ENCODE data around the gene RGPD8.
A peak's percentile ranks its signal among the peaks of the same experiment; 100 is the strongest.
"Not testable (repeated sequence)": the region's sequence is repeated elsewhere in the genome, so short reads cannot be mapped to it uniquely, and the experiment has no call there.

The RGPD8 gene

GRCh38 chr2:112434890-112435715 lies 1.7 kb upstream of the RGPD8 start:
- DNase-seq, result not testable (repeated sequence)

DNA sequence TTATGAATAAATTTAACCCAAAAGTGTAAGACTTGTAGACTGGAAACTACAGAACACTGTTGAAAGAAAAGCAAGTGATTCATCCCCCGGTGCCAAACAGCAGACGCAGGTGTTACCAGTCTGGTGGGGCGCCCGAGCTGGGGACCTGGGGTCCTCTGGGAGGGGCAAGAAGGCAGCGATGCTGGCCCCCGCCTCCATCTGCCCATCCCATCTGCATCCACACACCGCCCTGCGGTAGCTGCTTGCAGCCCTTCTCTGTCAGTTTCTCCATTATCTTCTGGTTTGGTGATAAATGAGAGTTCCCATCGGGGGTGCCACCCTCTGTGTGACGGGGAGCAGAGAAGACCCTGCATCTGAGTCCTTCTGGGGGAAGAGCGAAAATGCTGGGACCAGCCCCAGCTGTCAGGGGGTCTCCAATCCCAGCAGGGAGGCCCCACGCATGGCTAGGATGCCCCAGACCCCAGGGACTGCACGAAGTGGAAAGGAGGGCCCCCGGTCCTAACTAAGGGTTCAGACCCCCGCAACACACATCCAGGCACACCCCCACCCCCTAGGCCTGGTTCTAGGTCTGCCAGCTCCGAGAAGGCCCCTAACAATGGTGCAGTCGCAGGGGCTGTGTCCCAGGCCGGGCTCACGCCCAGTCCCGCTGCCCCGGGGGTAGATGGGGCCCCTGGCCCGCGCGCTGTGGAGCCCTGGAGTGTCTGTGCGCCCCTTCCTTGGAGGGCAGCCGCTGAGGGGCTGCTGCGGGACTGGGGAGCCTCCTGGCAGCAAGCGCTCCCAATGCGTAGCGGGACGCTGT lies 686 bp upstream of the RGPD8 start:
- DNase-seq, result no peak

DNA sequence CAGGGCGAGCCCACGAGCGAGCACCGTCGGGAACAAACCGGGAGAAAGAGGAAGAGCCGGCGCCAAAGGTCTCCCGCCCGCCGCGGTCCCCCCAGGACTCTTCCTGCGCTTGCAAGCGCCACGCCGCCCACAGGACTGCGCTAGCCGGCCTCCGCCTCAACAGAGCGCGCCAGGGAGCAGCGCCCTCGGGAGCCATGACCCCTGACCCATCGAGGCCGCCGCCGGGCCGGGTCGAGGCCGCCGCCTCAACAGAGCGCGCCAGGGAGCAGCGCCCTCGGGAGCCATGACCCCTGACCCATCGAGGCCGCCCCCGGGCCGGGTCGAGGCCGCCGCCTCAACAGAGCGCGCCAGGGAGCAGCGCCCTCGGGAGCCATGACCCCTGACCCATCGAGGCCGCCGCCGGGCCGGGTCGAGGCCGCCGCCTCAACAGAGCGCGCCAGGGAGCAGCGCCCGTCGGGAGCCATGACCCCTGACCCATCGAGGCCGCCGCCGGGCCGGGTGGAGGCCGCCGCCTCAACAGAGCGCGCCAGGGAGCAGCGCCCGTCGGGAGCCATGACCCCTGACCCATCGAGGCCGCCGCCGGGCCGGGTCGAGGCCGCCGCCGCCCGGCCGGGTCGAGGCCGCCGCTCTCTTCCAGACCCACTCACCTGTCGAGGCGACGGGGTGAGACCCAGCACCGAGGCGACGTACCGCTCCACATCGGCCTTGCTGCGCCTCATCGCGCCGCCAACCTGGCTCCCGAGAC lies 538 bp downstream of the RGPD8 start:
- DNase-seq, result peak; percentile 22

DNA sequence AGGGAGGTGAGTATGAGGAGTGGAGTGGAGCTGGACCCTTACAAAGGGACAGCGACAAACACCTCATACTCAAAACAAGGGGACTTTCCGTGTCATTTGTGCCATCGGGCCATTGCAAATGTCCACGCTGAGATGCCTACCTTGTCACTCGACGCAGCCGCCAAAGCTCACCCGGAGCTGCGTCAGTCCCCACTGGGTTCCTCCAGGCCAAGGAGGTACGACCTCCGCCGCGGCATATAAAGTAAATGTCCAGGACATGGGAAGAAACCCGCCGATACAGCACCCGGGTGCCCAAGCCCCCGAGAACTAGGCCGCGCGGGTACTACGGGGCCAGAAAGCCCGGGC lies 1.1 kb downstream of the RGPD8 start:
- DNase-seq, result not testable (repeated sequence)

GRCh38 chr2:112431587-112432295 lies 1.7 kb downstream of the RGPD8 start:
- not testable (repeated sequence) for DNase-seq

DNA sequence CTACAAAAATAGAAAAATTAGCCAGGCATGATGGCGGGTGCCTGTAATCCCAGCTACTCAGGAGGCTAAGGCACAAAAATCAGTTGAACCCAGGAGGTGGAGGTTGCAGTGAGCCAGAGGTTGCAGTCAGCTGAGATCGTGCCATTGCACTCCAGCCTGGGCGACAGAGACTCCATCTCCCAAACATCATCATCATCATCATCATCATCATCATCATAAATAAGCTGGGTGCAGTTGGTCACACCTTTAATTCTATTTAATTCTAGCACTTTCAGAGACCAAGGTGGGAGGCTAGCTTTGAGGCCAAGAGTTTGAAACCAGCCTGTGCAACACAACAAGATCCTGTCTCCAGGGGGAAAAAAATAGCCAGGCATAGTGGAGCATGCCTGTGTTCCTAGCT lies 8.9 kb downstream of the RGPD8 start:
- DNase-seq, result not testable (repeated sequence)

DNA sequence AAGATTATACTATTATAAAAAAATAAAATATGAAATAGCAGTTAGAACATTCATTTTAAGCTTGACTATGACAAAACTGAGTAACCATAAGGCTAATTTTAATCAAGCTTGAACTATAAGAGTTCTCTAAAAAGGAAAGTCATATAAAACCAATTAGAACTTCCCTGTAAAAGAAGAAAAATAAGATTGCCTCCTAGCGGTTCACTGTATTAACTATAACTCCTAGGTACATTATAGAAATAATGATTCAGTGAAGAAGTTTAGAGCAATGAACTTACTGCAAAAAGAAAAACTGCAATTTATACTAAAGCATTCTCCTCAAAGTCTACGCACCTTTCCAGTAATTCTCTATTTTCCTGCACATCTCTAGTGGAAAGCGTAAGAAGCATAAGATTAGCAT lies 16.6 kb downstream of the RGPD8 start:
- not testable (repeated sequence) for DNase-seq

GRCh38 chr2:112360055-112360454 lies 73.4 kb downstream of the RGPD8 start:
- DNase-seq, result not testable (repeated sequence)

DNA sequence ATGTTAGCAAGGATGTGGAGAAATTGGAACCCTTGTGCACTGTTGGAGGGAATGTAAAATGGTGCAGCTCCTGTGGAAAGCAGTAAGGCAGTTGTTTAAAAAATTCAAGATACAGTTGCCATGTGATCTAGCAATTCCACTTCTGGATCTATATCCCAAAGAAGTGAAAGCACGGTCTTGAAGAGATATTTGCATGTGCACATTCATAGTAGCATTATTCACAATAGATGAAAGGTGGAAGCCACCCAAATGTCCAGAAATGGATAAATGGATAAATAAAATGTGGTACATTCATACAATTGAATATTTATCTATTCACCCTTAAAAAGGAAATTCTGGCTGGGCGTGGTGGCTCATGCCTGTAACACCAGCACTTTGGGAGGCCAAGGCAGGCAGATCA lies 79.1 kb downstream of the RGPD8 start:
- DNase-seq, result not testable (repeated sequence)

DNA sequence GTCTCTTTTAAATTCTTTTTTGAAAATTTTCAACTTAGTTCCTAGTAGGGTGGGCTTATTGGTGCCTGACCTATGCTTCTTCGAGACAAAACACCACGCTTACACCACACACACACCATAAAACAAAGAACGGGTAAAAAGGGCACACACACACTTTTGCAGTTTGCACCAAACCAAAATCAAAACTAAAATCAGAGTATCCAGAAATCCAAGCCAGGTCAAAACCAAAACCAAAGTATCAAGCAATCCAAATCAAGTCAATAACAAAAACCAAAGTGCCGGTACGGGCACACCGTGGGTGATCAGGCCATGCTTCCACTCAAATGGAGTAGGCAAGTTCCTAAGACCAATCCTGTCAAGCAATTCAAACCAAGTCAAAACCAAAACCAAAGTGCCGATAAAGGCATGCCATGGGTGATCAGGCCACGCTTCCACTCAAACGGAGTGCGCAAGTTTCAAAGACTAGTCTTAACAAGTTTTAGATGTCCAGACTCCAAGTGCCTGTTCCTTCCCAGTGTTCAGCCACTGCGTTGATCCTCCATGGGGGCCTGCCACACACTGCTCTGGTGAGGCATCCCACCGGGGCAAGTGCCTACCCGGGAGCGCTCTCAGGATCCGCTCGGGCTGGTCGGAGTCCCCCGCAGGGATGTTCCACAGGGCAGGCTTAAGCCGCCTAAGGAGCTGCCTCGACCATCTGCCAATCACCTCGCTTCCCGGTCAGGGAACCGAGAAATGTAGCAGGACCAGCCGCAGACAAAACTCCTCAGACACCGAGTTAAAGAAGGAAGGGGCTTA lies 80.4 kb downstream of the RGPD8 start:
- not testable (repeated sequence) for DNase-seq

- not testable (repeated sequence) for DNase-seq
Measured at GRCh38 chr2:112352292-112352691, 81.2 kb downstream of the RGPD8 start.

DNA sequence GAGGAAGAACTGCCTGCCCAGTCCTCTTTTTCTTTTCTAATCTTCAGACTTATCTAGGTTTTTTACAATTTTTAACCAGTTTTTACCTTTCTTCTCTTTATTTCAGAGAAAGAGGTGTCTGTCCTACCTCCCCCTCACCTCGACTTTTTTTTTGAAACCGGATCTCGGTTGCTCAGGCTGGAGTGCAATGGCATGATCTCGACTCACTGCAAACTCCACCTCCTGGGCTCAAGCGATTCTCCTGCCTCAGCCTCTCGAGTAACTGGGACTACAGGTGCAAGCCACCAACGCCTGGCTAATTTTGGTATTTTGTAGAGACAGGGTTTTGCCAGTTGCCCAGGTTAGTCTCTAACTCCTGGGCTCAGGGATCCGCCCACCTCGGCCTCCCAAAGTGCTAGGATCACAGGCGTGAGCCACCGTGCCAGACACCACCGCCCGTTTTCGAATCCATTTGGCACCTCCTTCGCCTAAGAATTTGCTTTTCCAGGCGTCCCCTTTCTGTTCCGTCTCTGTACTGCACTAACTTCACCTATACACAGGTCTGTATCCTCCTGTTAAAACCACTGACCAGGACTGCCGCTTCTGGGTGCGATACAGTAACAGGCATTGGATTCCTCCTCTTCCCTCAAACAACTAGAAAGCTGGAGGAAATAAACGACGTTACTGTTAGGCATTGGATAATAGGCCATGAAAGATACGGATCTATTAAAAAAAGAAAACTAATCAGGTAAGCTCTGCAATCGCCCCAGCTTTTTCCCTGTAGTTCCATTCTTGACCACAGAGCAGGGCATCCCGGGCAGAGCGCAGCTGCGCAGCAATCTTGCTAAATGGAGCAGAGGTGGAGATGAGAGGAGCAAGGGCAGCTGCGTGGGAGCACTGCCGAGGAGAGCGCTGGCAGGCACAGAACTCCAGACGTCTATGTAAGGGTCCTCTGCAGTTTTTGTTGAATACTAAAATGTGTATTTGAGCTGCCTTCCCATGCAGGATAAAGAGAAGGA lies 88.1 kb downstream of the RGPD8 start:
- no peak for DNase-seq

DNA sequence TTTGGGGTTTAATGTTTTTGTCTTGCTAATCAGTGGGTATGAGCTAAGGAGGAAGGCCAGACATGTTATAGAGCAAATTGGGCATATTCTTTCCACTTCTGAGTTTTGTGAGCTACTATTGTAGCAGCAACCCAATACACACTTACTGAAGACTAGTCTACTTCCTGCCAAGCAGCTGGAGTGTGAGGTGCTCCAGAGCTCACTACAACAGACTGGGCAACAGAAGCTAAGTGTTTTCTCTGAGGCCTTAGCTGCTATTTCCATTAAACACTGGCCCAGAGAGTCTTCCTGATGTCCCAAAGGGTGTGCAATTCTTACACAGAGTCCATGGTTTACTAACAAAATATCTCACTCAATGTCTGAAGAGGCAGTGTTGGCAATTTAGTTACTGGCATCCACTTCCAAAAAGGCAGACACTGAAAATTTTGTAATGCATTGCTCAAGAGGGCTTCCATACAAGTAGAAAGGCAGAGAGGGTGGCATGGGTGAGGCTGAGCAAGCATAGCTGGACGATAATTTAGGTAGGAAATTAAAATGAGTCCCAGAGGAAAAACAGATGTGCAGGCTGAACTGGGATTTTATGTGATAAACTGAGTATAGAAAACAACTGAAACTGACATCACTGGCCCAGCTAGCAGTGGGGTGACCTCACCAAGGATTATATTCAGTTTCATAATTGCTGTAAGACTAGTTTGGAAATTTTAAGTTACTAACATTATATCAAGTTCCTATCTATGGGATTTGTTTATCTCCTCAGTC lies 89.4 kb downstream of the RGPD8 start:
- DNase-seq, result no peak

DNA sequence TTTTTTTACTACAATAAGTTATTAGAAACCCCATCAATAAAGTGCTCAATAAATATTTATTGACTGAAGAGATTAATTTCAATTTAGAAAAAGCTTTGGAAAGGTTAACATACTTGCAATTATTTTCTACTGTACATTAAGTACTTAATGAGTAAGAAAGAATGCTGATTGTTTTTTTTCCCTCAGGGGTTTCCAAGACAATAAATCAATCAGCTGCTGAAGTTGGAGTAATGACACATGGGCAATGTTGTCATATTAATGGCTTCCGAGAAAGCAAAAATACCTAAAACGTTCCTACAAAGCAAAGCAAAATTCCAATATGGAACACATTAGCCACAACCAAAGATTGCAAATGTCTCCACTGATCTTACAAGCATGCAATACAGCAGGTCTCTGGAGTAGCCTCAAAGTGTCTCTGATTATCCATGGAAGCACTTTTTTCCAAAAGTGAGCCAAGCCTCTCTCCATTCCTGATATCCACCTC lies 91.3 kb downstream of the RGPD8 start:
- no peak for DNase-seq

GRCh38 chr2:112340475-112341267 lies 92.8 kb downstream of the RGPD8 start:
- no peak for DNase-seq

- no peak for DNase-seq
Measured at GRCh38 chr2:112339986-112340385, 93.5 kb downstream of the RGPD8 start.

GRCh38 chr2:112335600-112335999 lies 97.8 kb downstream of the RGPD8 start:
- no peak for DNase-seq

GRCh38 chr2:112332123-112332696 lies 101.2 kb downstream of the RGPD8 start:
- DNase-seq, result no peak

Measured in activated CD8-positive, alpha-beta memory T cell treated with anti-CD3 and anti-CD28 coated beads, Interleukin-2, amount 50 U/mL, for 4 hours (primary cell).